ENCODE data around the gene USP33.

USP33 gene

DNA sequence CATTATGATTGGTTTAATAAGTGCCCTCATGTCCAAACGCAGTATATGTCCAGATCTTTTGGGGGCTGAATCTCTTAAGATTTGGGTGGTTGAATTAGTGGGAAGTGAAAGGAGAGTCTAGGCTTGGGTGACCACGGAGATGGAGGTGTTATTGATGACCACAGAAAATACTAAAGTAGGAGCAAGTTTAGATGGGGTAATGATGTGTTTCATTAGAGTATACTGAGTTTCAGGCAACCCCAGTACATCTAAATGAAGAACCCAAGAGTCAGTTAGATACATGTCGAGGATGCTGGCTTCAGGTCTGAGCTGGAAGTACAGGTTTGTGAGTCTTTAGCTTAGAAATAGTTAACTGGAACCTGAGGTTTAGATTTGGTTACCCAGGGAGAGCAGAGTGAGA, 70.7 kb downstream of the USP33 start:
- TF ChIP-seq, protein P1, sequence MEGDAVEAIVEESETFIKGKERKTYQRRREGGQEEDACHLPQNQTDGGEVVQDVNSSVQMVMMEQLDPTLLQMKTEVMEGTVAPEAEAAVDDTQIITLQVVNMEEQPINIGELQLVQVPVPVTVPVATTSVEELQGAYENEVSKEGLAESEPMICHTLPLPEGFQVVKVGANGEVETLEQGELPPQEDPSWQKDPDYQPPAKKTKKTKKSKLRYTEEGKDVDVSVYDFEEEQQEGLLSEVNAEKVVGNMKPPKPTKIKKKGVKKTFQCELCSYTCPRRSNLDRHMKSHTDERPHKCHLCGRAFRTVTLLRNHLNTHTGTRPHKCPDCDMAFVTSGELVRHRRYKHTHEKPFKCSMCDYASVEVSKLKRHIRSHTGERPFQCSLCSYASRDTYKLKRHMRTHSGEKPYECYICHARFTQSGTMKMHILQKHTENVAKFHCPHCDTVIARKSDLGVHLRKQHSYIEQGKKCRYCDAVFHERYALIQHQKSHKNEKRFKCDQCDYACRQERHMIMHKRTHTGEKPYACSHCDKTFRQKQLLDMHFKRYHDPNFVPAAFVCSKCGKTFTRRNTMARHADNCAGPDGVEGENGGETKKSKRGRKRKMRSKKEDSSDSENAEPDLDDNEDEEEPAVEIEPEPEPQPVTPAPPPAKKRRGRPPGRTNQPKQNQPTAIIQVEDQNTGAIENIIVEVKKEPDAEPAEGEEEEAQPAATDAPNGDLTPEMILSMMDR (IDR thresholded peaks at IDR 0.05; ENCODE audit: insufficient read depth, low read length, poor library complexity, severe bottlenecking): no peak
- TF ChIP-seq EZH2phosphoT487 (conservative IDR thresholded peaks at IDR 0.05; ENCODE audit: low read length): no peak
- Histone ChIP-seq H3K9me2 (replicated peaks; ENCODE audit: insufficient read depth, low read length) (no peaks in the 10 kb centered on the region), H3K27me3 (ENCODE audit: low read length) (no peaks in the 10 kb centered on the region), H3K36me3 (ENCODE audit: low read length) (no peaks in the 10 kb centered on the region), H4K20me1 (ENCODE audit: low read depth, low read length) (no peaks in the 10 kb centered on the region), H3K9me3 (ENCODE audit: insufficient read depth, low read length) (no peaks in the 10 kb centered on the region), H3K4me2 (ENCODE audit: low read depth, low read length, poor library complexity, severe bottlenecking) (no peak overlapping the region), H3K4me3 (ENCODE audit: insufficient read depth, low read length, poor library complexity, severe bottlenecking) (no peak overlapping the region), H2AFZ (ENCODE audit: low read depth, low read length, severe bottlenecking) (no peak overlapping the region), H3F3A (ENCODE audit: insufficient read depth) (peaks cover 11% of the 10 kb centered on the region), H3K9ac (ENCODE audit: low read length) (no peak overlapping the region), H3K79me2 (ENCODE audit: insufficient read depth, low read length) (peaks cover 2% of the 10 kb centered on the region; the same call in 1 of the 2 replicates), H3K27ac (ENCODE audit: low read depth, low read length) (no peak overlapping the region)

DNA sequence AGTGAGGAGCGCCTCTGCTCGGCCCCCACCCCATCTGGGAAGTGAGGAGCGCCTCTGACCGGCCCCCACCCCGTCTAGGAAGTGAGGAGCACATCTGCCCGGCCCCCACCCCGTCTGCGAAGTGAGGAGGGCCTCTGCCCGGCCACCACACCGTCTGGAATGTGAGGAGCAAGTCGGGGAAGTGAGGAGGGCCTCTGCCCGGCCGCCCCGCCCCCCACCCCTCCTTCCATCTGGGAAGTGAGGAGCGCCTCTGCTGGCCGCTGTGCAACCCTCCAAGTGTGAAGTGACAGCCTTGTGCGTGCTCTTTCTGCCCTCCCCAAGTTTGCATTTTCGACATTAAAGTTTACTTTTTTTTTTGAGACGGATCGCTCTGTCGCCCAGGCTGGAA, 72.1 kb downstream of the USP33 start:
- Histone ChIP-seq H3K9me2 (replicated peaks; ENCODE audit: insufficient read depth, low read length) (no peaks in the 10 kb centered on the region), H3K4me2 (ENCODE audit: low read depth, low read length, poor library complexity, severe bottlenecking) (no peak overlapping the region), H3K4me3 (ENCODE audit: insufficient read depth, low read length, poor library complexity, severe bottlenecking) (no peak overlapping the region), H3K9ac (ENCODE audit: low read length) (no peak overlapping the region), H3K9me3 (ENCODE audit: insufficient read depth, low read length) (no peaks in the 10 kb centered on the region), H3K36me3 (ENCODE audit: low read length) (no peaks in the 10 kb centered on the region), H3K79me2 (ENCODE audit: insufficient read depth, low read length) (peaks cover 5% of the 10 kb centered on the region; the same call in 1 of the 2 replicates), H2AFZ (ENCODE audit: low read depth, low read length, severe bottlenecking) (no peak overlapping the region), H3F3A (ENCODE audit: insufficient read depth) (peaks cover 16% of the 10 kb centered on the region), H4K20me1 (ENCODE audit: low read depth, low read length) (no peaks in the 10 kb centered on the region), H3K27ac (ENCODE audit: low read depth, low read length) (no peak overlapping the region), H3K27me3 (ENCODE audit: low read length) (no peaks in the 10 kb centered on the region)
- TF ChIP-seq, protein P1 (IDR thresholded peaks at IDR 0.05; ENCODE audit: insufficient read depth, low read length, poor library complexity, severe bottlenecking): no peak
- no peak for TF ChIP-seq EZH2phosphoT487 (conservative IDR thresholded peaks at IDR 0.05; ENCODE audit: low read length)

DNA sequence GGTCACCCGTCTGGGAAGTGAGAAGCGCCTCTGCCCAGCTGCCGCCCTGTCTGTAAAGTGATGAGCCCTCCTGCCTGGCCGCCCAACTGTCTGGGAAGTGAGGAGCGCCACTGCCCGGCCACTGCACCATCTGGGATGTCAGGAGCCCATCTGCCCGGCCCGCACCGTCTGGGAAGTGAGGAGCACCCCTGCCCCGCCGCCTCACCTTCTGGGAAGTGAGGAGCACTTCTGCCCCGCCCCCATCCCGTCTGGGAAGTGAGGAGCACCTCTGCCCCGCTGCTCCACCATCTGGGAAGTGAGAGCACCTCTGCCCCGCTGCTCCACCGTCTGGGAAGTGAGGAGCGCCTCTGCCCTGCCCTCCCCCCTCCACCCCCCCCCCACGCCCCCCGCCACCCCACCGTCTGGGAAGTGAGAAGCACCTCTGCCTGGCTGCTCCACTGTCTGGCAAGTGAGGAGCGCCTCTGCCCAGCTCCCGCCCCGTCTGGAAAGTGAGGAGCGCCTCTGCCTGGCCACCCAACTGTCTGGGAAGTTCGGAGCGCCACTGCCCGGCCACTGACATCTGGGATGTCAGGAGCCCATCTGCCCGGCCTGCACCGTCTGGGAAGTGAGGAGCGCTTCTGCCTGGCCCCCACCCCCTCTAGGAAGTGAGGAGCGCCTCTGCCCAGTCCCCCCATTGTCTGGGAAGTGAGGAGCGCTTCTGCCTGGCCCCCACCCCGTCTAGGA, 72.7 kb downstream of the USP33 start:
- Histone ChIP-seq H3F3A (ENCODE audit: insufficient read depth) (peaks cover 19% of the 10 kb centered on the region), H3K9me3 (ENCODE audit: insufficient read depth, low read length) (no peaks in the 10 kb centered on the region), H3K4me2 (ENCODE audit: low read depth, low read length, poor library complexity, severe bottlenecking) (no peak overlapping the region), H3K27ac (ENCODE audit: low read depth, low read length) (no peak overlapping the region), H3K9me2 (replicated peaks; ENCODE audit: insufficient read depth, low read length) (no peaks in the 10 kb centered on the region), H3K4me3 (ENCODE audit: insufficient read depth, low read length, poor library complexity, severe bottlenecking) (no peak overlapping the region), H3K27me3 (ENCODE audit: low read length) (no peaks in the 10 kb centered on the region), H3K9ac (ENCODE audit: low read length) (no peak overlapping the region), H3K79me2 (ENCODE audit: insufficient read depth, low read length) (peaks cover 11% of the 10 kb centered on the region), H3K36me3 (ENCODE audit: low read length) (no peaks in the 10 kb centered on the region), H2AFZ (ENCODE audit: low read depth, low read length, severe bottlenecking) (no peak overlapping the region), H4K20me1 (ENCODE audit: low read depth, low read length) (no peaks in the 10 kb centered on the region)
- TF ChIP-seq EZH2phosphoT487 (conservative IDR thresholded peaks at IDR 0.05; ENCODE audit: low read length): no peak
- TF ChIP-seq, protein P1 (IDR thresholded peaks at IDR 0.05; ENCODE audit: insufficient read depth, low read length, poor library complexity, severe bottlenecking): no peak
